Measurements from ENCODE around the gene SHD. TPM values are rescaled to one million over a fixed set of nuclear protein-coding genes. Genes with fewer than 3 reads are reported as not detected.

Gene SHD
- polyA plus RNA-seq, 1 experiment, result not detected

- no peaks in the 10 kb centered on the region for H3K36me3 ChIP-seq (ENCODE audit: control insufficient read depth, insufficient read depth, low read length)
- CTCF ChIA-PET, result interaction anchor here (0.6 to 1.0 kb wide), 2 partner anchors 64 to 466 kb away, joined by 3 read pairs; no protein-coding TSS in a partner anchor
- POLR2A ChIA-PET, result no interaction called here
- no peak overlapping the region for H3K4me3 ChIP-seq (ENCODE audit: low read depth, low read length)
- H3K27me3 ChIP-seq (ENCODE audit: control insufficient read depth, insufficient read depth, low read length), result peaks cover 1% of the 10 kb centered on the region; the same call in 1 of the 2 replicates
- no peak for DNase-seq (ENCODE audit: low read depth)
- TF ChIP-seq CTCF (IDR thresholded peaks at IDR 0.05; ENCODE audit: insufficient read depth, low read depth, low read length), result no peak
Measured at GRCh38 chr19:4288091-4288777, 9.2 kb downstream of the SHD start.

GRCh38 chr19:4291184-4291732 lies 12.2 kb downstream of the SHD start:
- ChIA-PET CTCF (no interaction called here), POLR2A (no interaction called here)
- no peak for TF ChIP-seq CTCF (IDR thresholded peaks at IDR 0.05; ENCODE audit: insufficient read depth, low read depth, low read length)
- Histone ChIP-seq H3K4me3 (ENCODE audit: low read depth, low read length) (no peak overlapping the region), H3K27me3 (ENCODE audit: control insufficient read depth, insufficient read depth, low read length) (no peaks in the 10 kb centered on the region; the same call in 1 of the 2 replicates), H3K36me3 (ENCODE audit: control insufficient read depth, insufficient read depth, low read length) (no peaks in the 10 kb centered on the region)
- DNase-seq (ENCODE audit: low read depth), result no peak

- H3K36me3 ChIP-seq (ENCODE audit: control insufficient read depth, insufficient read depth, low read length), result no peaks in the 10 kb centered on the region
- no peaks in the 10 kb centered on the region; the same call in 1 of the 2 replicates for H3K27me3 ChIP-seq (ENCODE audit: control insufficient read depth, insufficient read depth, low read length)
- CTCF ChIA-PET, result no interaction called here
- POLR2A ChIA-PET, result no interaction called here
- TF ChIP-seq CTCF (IDR thresholded peaks at IDR 0.05; ENCODE audit: insufficient read depth, low read depth, low read length), result no peak
- H3K4me3 ChIP-seq (ENCODE audit: low read depth, low read length), result no peak overlapping the region
- DNase-seq (ENCODE audit: low read depth), result no peak
Measured at GRCh38 chr19:4292515-4292914, 13.4 kb downstream of the SHD start.

GRCh38 chr19:4294389-4294788 lies 15.3 kb downstream of the SHD start:
- ChIA-PET CTCF (interaction anchor here (0.6 kb wide), 1 partner anchor 57 kb away, joined by 3 read pairs; no protein-coding TSS in a partner anchor), POLR2A (no interaction called here)
- DNase-seq (ENCODE audit: low read depth), result no peak
- Histone ChIP-seq H3K36me3 (ENCODE audit: control insufficient read depth, insufficient read depth, low read length) (no peaks in the 10 kb centered on the region), H3K27me3 (ENCODE audit: control insufficient read depth, insufficient read depth, low read length) (no peaks in the 10 kb centered on the region; the same call in 1 of the 2 replicates), H3K4me3 (ENCODE audit: low read depth, low read length) (no peak overlapping the region)
- no peak for TF ChIP-seq CTCF (IDR thresholded peaks at IDR 0.05; ENCODE audit: insufficient read depth, low read depth, low read length)

GRCh38 chr19:4295972-4296771 lies 17.1 kb downstream of the SHD start:
- Histone ChIP-seq H3K27me3 (ENCODE audit: control insufficient read depth, insufficient read depth, low read length) (no peaks in the 10 kb centered on the region; the same call in 1 of the 2 replicates), H3K36me3 (ENCODE audit: control insufficient read depth, insufficient read depth, low read length) (no peaks in the 10 kb centered on the region), H3K4me3 (ENCODE audit: low read depth, low read length) (no peak overlapping the region)
- no peak for TF ChIP-seq CTCF (IDR thresholded peaks at IDR 0.05; ENCODE audit: insufficient read depth, low read depth, low read length)
- DNase-seq (ENCODE audit: low read depth), result no peak
- ChIA-PET CTCF (no interaction called here), POLR2A (no interaction called here)
